HG03159 (cell line): Measurements from ENCODE around the gene MYB.
"Not testable (repeated sequence)": the region's sequence is repeated elsewhere in the genome, so short reads cannot be mapped to it uniquely, and the experiment has no call there.

Experiments used
- ATAC-seq: cut with Tn5 transposase; IDR thresholded peaks from one replicate; pipeline ENCODE4 v1.9.1; 2021; ENCODE audit warnings: mild to moderate bottlenecking, moderate library complexity; ENCODE audit not compliant: unreplicated experiment

The MYB gene

GRCh38 chr6:135243871-135244796 lies 63.0 kb downstream of the MYB start:
- no peak for ATAC-seq

DNA sequence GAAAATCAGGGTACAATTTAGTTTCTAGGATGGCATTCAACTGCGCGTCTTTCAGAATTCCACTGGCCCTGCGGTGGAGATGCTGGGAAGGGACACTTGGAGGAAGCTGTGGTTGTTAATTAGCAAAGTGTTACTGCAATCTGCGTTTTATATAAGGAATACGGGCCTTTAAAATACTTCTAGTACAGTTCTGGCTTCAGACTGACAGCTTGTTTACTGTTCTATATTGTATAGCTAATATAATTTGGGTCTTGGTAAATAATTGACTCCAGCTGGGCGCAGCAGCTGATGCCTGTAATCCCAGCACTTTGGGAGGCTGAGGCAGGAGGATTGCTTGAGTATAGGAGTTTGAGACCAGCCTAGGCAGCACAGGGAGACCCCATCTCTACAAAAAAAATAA lies 63.7 kb downstream of the MYB start:
- ATAC-seq, result no peak

GRCh38 chr6:135246412-135247012 lies 65.4 kb downstream of the MYB start:
- not testable (repeated sequence) for ATAC-seq

GRCh38 chr6:135250234-135250633 lies 69.1 kb downstream of the MYB start:
- ATAC-seq, result no peak

DNA sequence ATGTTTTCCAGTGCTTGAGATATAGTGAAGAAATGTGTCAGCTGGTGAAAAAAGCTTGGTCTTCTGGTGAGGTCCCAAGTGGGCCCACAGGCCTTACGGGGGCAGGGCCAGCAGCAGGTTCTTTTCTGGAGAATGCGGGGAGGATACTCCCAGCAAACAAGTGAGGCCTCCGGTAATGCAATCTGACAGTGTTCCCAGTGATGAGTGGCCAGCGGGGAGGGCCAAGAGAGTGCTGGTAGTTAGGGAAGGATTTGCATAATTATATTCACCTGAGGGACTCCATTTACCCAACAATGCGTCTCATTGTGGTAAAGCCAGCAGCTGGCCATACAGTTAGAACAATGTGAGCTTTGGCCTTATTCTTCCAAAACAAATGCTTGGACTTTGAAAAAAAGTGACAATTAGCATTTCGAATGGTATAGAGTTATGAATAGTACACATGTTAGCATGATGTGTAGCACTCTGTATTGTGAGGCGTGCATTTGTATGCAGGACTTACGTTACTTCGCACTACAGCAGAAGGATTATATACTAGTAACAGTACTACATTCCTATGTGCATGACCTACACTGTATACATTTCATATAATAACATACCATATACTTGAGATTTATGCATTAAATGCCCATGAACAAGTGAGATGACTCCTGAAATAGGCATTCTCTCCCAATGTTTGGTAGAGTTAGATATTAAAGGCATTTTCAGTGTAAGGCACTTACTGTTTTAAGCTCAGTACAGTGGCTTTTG lies 69.8 kb downstream of the MYB start:
- no peak for ATAC-seq

DNA sequence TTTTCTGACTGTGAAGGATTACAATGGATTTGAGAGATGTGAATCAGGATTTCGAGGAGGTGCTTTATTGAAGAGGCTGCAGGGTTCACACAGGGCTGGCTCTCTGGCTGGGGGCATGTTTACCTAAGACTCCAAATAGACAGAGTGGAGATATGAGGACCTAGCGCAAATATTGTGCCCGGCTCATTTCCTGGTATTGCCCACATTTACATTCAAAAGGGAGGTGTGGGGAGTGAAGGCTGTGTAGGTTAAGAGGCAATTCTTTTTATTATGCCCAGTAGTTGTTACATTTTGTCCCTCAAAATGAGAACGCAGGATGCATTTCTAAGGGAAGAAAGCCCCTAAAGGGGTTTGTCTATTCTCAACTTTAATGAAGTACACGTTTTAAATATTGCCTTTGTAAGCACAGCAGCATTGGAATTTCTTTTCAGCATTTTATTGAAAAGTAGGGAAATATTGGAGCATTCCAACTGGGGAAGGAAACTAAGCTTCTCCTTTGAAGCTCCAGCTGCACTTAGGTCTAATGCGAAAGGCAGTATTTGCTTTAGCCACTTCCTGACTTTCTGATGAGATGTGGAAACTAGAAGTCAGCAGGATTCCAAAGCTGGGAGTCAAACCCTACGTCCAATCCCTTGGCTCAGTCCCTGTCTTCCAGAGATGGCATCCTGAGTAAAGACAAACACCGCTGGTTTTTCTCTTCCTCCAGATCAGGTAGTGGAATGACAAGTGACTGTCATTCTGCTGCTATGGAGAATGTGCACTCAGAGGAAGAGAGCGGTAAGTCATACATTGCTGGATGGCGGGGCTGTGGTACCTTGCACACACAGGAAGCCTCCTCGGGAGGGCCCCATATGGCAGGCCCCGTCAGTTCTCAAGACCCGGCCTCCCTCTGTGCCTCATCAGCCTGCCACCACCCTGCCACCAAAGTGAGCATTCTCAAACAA lies 70.7 kb downstream of the MYB start:
- no peak for ATAC-seq

GRCh38 chr6:135254471-135254870 lies 73.4 kb downstream of the MYB start:
- ATAC-seq, result no peak

DNA sequence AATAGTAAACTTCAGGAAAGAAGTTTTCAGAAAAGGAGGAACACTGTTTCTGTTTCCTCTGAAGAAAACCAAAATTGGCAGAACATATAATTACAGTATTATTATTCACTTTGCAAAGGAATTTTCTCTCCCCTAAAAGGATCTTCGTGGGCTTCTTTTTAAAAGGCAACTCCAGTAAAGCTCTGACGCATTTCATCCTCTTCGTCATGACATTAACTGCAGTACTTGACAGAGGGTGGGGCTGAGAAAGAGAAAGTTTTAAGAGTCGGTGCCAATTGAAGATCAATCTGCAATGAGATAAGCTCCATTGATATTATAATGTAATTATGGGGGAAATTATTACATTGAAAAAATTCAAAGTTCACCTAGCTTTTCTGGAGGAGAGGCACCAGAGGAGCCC lies 75.8 kb downstream of the MYB start:
- ATAC-seq, result no peak

DNA sequence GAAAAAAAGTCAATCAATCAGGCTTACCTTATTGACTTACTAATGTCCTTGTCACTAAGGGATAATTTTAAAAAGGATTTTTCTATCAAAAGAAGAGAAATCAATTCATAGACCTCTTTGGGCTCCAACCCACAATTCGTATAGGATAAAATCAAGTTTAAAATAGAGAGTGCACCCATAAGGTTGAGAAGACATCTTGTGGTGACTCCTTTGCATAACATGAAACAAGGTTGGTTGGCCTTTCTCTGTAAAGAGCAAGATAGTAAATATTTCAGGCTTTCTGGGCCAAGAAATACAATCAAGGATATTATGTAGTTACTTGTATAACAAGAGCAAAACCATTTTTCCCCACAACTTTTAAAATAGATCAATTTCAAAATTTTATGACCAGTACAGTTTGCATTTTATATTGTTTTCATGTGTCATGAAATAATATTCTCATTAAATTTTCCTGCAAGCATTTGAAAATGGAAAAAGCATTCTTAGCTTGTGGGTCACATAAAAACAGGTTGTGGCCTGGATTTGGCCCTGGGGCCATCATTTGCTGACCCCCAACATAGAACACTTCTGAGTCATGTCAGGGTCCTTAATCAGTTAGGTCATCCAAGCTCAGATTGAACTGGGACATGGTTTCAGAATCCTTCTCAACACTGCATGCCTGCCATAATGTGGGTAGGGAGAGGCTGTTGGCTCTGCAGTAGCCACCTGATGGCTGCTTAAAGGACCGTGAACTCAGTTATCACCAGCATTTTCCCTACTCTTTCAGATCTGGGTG lies 76.7 kb downstream of the MYB start:
- no peak for ATAC-seq

DNA sequence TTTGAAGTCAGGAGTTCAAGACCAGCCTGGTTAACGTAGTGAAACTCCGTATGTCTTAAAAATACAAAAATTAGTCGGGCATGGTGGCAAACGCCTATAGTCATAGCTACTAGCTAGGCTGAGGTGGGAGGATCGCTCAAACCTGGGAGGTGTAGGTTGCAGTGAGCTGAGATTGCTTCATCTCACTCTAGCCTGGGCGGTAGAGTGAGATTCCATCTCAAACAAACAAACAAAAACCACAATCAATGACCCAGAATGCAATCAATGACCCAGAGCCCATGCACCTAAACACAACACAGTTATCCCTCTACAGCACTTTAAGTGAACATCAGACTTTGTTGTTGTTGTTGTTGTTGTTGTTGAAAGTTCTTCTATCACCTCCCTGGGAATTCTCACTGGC lies 77.9 kb downstream of the MYB start:
- ATAC-seq, result no peak

- no peak for ATAC-seq
Measured at GRCh38 chr6:135260612-135261011, 79.5 kb downstream of the MYB start.

GRCh38 chr6:135261872-135262725 lies 81.0 kb downstream of the MYB start:
- ATAC-seq, result no peak

DNA sequence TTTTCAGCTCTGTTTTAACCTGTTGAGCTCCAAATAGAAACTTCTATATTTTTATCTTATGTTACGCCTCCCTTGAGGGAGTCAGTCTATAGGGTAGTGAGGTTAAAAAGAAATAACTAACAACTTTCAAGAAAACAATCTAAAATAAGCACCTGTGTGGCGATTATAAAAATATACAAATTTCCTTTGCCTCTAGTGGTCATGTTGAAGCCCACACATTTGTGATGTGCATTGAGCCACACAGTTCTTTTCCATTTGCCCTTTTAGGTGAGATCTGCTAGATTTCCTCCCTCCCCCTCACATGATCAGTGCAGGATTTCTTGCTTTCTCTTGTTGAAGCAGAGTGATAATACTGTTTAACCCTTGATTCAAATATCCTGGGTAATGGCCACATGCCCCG lies 84.2 kb downstream of the MYB start:
- no peak for ATAC-seq

- ATAC-seq, result no peak
Measured at GRCh38 chr6:135266675-135267074, 85.6 kb downstream of the MYB start.

GRCh38 chr6:135267085-135267484 lies 86.0 kb downstream of the MYB start:
- no peak for ATAC-seq

DNA sequence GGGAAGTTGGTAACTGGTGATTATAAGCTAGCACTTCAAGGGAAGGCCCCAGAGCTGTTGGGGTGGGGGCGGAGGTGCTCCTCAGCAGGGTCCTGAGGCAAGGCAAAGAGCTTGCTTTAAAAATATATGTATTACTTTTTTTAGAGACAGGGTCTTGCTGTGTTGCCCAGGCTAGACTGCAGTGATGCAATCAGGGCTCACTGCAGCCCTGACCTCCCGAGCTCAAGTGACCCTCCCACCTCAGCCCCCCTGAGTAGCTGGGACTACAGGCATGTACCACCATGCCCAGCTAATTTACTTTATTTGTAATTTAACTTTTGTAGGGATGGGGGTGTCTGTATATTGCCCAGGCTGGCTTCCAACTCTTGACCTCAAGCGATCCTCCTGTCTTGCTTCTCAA lies 87.2 kb downstream of the MYB start:
- no peak for ATAC-seq

DNA sequence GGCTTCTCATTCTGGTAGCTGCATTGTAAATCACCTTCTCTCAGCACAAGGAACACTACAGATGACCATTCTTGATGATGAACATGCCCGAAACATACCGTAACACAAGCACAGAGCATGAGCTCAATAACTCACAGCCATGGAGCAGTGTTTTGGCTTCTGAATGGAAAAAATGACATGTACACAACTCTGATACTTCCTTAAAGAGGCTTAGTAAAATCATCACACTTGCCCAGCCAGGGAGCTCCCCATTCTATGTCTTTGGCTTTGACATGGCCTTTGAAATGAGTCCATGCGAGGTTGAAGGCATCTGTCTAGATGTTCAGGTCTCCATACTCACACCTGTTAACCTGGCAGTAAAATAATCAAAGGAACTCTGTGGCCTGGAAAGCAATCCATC lies 87.6 kb downstream of the MYB start:
- no peak for ATAC-seq
